HG03196 (cell line): ENCODE data around the gene CCDC185.

Experiments
- ATAC-seq: cut with Tn5 transposase; IDR thresholded peaks from one replicate; pipeline ENCODE4 v1.9.1; 2021; ENCODE audit not compliant: unreplicated experiment

The CCDC185 gene

GRCh38 chr1:223393275-223394214, at the start of gene CCDC185:
Gene CCDC185, plus strand, starts transcription at chr1:223393415. Its CDS starts 61 bp downstream, at chr1:223393476.
- ATAC-seq: no peak

- no peak for ATAC-seq
Observed at GRCh38 chr1:223343692-223344091, 49.5 kb upstream of the CCDC185 start.

- no peak for ATAC-seq
Observed at GRCh38 chr1:223344491-223344890, 48.7 kb upstream of the CCDC185 start.

- no peak for ATAC-seq
Observed at GRCh38 chr1:223345720-223346119, 47.5 kb upstream of the CCDC185 start.

- no peak for ATAC-seq
Observed at GRCh38 chr1:223346311-223346710, 46.9 kb upstream of the CCDC185 start.

GRCh38 chr1:223347583-223347982, 45.6 kb upstream of the CCDC185 start:
- ATAC-seq: no peak

GRCh38 chr1:223348439-223348838, 44.8 kb upstream of the CCDC185 start:
- no peak for ATAC-seq

- ATAC-seq: no peak
Observed at GRCh38 chr1:223349241-223349640, 44.0 kb upstream of the CCDC185 start.

- ATAC-seq: no peak
Observed at GRCh38 chr1:223350361-223350908, 42.8 kb upstream of the CCDC185 start.

GRCh38 chr1:223352944-223353343, 40.3 kb upstream of the CCDC185 start:
- ATAC-seq: no peak

GRCh38 chr1:223353939-223354338, 39.3 kb upstream of the CCDC185 start:
- ATAC-seq: no peak

- ATAC-seq: no peak
Observed at GRCh38 chr1:223355699-223356098, 37.5 kb upstream of the CCDC185 start.

- ATAC-seq: no peak
Observed at GRCh38 chr1:223358826-223359225, 34.4 kb upstream of the CCDC185 start.

- ATAC-seq: no peak
Observed at GRCh38 chr1:223363057-223363855, 30.0 kb upstream of the CCDC185 start.

- no peak for ATAC-seq
Observed at GRCh38 chr1:223363856-223364684, 29.1 kb upstream of the CCDC185 start, which contains the start of gene SUSD4. Gene SUSD4, minus strand, starts transcription at chr1:223364176. Its CDS starts 751 bp downstream, at chr1:223363425.

- no peak for ATAC-seq
Observed at GRCh38 chr1:223364685-223365382, 28.4 kb upstream of the CCDC185 start.

- ATAC-seq: no peak
Observed at GRCh38 chr1:223374064-223374610, 19.1 kb upstream of the CCDC185 start.

- no peak for ATAC-seq
Observed at GRCh38 chr1:223378754-223379153, 14.5 kb upstream of the CCDC185 start.

GRCh38 chr1:223386013-223386412, 7.2 kb upstream of the CCDC185 start:
- ATAC-seq: no peak

GRCh38 chr1:223390618-223391017, 2.6 kb upstream of the CCDC185 start:
- ATAC-seq: no peak
